MM.1S (cell line): Measurements from ENCODE around the gene RGSL1.

Source experiments
- DNase-seq: peaks from one replicate; pipeline ENCODE4 v3.0.0-alpha.2; 2015
- H2AFZ ChIP-seq: fragments of 300-600 bp; sonication (generic); 2 replicates; pipeline ENCODE4 v1.6.0; 2016; ENCODE audit warnings: antibody characterized with exemption, low read length
- H3F3A ChIP-seq: fragments of 300-600 bp; sonication (generic); 2 replicates; pipeline ENCODE4 v1.6.1; 2016; ENCODE audit warnings: mild to moderate bottlenecking, antibody characterized with exemption, low read length, moderate library complexity, mixed read lengths; ENCODE audit not compliant: insufficient read depth
- H3K27ac ChIP-seq: fragments of 300-600 bp; sonication (generic); 2 replicates; pipeline ENCODE4 v1.5.1; 2016; ENCODE audit warnings: mild to moderate bottlenecking, low read length
- H3K27me3 ChIP-seq: fragments of 300-600 bp; sonication (generic); replicated peaks from 2 replicates; pipeline ENCODE4 v1.6.0; 2016; ENCODE audit warnings: low read length; ENCODE audit not compliant: insufficient read depth
- H3K36me3 ChIP-seq: fragments of 300-600 bp; sonication (generic); replicated peaks from 2 replicates; pipeline ENCODE4 v1.6.1; 2016; ENCODE audit warnings: mild to moderate bottlenecking, low read length, mixed read lengths; ENCODE audit not compliant: insufficient read depth
- H3K4me1 ChIP-seq: fragments of 300-600 bp; sonication (generic); 2 replicates; pipeline ENCODE4 v1.6.1; 2016; ENCODE audit warnings: low read length, mixed read lengths
- H3K4me2 ChIP-seq: fragments of 300-600 bp; sonication (generic); 2 replicates; pipeline ENCODE4 v1.6.0; 2016; ENCODE audit warnings: low read depth, low read length
- H3K4me3 ChIP-seq: fragments of 300-600 bp; sonication (generic); 2 replicates; pipeline ENCODE4 v1.5.1; 2016; ENCODE audit warnings: low read length, mixed read lengths
- H3K79me2 ChIP-seq: fragments of 300-600 bp; sonication (generic); 2 replicates; pipeline ENCODE4 v1.6.1; 2016; ENCODE audit warnings: mixed run types, low read length, mixed read lengths
- H3K9ac ChIP-seq: fragments of 300-600 bp; sonication (generic); 2 replicates; pipeline ENCODE4 v1.6.1; 2016; ENCODE audit warnings: low read length, mixed read lengths
- H3K9me2 ChIP-seq: fragments of 300-600 bp; sonication (generic); replicated peaks from 2 replicates; pipeline ENCODE4 v1.6.1; 2016; ENCODE audit warnings: mild to moderate bottlenecking, low read length, mixed read lengths; ENCODE audit not compliant: insufficient read depth
- H3K9me3 ChIP-seq: fragments of 300-600 bp; sonication (generic); replicated peaks from 2 replicates; pipeline ENCODE4 v1.6.1; 2016; ENCODE audit warnings: mild to moderate bottlenecking, low read length, mixed read lengths; ENCODE audit not compliant: insufficient read depth
- H4K20me1 ChIP-seq: fragments of 300-600 bp; sonication (generic); 2 replicates; pipeline ENCODE4 v1.6.1; 2016; ENCODE audit warnings: mild to moderate bottlenecking, low read length, moderate library complexity, mixed read lengths; ENCODE audit not compliant: insufficient read depth
- EZH2 ChIP-seq: fragments of 300-600 bp; sonication (generic); optimal IDR thresholded peaks from 2 replicates; pipeline ENCODE3; 2017; ENCODE audit warnings: low read depth, mild to moderate bottlenecking, antibody characterized with exemption, low read length, mixed read lengths
- EZH2phosphoT487 ChIP-seq: fragments of 300-600 bp; sonication (generic); IDR thresholded peaks from 2 replicates; pipeline ENCODE4 v1.6.1; 2018; ENCODE audit warnings: antibody characterized with exemption, low read length
- TF ChIP-seq, protein P1 (sequence below): fragments of 300-600 bp; sonication (generic); IDR thresholded peaks from 2 replicates; pipeline ENCODE4 v1.5.1; 2016; ENCODE audit warnings: antibody characterized with exemption, low read length, mixed read lengths

RGSL1 gene

DNA sequence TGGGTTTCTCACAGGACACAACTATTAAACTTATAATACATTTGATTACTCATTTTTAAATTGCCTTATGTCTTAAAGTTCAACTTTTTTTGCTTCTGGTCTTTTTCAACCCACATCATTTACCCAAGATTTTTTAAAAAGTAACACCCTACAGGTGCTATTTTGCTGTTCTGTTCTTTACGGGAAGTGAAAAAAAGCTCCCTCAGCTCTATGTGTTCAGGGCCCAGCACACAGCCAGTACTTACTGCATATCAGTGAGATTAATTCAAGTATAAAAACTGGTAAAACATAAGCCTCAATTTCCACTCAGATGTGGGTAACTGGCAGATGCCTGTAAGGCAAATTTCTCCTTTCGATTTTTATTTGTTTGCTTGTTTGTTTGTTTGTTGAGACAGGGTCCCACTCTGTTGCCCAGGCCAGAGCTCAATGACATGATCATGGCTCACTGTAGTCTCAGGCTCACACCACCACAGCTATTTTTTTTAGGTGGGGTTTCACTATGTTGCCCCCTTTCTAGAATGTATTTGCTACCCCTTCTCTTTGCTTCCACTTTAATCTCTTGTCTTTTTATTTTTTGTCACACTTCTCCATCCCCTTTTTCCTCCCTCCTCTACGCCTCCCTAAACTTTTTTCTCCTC, 118.8 kb downstream of the RGSL1 start:
- Histone ChIP-seq H3K27me3 (no peaks in the 10 kb centered on the region), H3K27ac (no peak overlapping the region), H3K36me3 (no peaks in the 10 kb centered on the region), H3K4me3 (no peak overlapping the region), H3K9me3 (no peaks in the 10 kb centered on the region), H3K9ac (no peak overlapping the region), H3F3A (no peaks in the 10 kb centered on the region), H3K9me2 (no peaks in the 10 kb centered on the region), H3K79me2 (no peaks in the 10 kb centered on the region), H3K4me2 (no peak overlapping the region), H2AFZ (no peak overlapping the region), H4K20me1 (no peaks in the 10 kb centered on the region), H3K4me1 (no peaks in the 10 kb centered on the region)
- DNase-seq, result no peak
- TF ChIP-seq EZH2phosphoT487 (no peak), EZH2 (no peak)
- TF ChIP-seq, protein P1, sequence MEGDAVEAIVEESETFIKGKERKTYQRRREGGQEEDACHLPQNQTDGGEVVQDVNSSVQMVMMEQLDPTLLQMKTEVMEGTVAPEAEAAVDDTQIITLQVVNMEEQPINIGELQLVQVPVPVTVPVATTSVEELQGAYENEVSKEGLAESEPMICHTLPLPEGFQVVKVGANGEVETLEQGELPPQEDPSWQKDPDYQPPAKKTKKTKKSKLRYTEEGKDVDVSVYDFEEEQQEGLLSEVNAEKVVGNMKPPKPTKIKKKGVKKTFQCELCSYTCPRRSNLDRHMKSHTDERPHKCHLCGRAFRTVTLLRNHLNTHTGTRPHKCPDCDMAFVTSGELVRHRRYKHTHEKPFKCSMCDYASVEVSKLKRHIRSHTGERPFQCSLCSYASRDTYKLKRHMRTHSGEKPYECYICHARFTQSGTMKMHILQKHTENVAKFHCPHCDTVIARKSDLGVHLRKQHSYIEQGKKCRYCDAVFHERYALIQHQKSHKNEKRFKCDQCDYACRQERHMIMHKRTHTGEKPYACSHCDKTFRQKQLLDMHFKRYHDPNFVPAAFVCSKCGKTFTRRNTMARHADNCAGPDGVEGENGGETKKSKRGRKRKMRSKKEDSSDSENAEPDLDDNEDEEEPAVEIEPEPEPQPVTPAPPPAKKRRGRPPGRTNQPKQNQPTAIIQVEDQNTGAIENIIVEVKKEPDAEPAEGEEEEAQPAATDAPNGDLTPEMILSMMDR, result no peak

DNA sequence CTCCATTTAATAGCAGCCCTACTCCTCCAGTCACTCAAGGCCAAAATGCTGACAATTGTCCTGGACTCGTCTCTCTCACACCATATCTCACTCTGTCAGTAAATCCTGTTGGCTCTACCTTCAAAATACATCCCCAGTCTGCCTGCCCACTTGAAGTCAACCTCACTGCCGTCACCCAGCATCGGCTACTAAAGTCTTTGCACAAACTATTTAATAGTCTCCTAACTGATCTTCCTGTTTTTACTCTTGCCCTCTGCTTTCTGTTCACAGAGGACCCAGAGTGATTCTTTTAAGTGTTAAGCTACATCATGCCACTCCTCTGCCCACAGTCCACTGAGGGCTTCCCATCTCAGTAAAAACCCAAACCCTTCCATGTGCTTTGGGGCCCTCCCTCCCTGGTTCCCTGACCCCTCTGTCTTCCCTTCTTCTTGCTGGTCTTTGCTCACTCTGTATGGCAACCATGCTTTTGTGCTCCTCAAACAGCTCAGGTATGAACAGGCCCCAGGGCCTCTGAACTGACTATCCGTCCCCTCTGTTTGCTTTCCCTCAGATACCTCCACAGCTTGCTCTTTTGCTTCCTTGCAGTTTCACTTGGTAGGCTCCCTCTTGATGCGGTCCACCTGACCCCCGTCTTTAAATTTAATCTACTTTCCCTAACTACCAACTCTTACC, 120.1 kb downstream of the RGSL1 start:
- no peak overlapping the region for H3K9ac ChIP-seq

DNA sequence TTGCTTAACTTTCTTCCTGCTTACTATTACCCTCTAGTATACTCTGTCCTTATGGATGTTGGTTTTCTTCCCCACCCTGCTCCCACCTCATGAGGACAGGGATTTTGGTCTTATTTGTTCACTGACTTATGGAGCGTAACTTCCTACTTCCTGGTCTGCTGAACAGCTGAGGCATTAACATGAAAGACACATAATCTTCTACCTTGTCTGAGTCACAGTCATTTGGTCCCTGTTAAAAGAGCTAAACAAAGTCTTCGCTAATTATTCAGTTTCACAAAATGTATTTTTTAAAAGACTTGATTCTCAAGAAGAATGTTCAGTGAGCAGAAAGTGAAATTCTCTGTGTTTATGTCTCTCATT, 120.6 kb downstream of the RGSL1 start:
- Histone ChIP-seq H2AFZ (no peak overlapping the region), H3K9me2 (no peaks in the 10 kb centered on the region)

More for the DNA sequence above, 120.1 kb downstream of the RGSL1 start:
- DNase-seq, result no peak
- Histone ChIP-seq H2AFZ (no peak overlapping the region), H3K4me2 (no peak overlapping the region), H3K9me3 (no peaks in the 10 kb centered on the region), H4K20me1 (no peaks in the 10 kb centered on the region), H3K4me3 (no peak overlapping the region), H3K4me1 (no peaks in the 10 kb centered on the region), H3F3A (no peaks in the 10 kb centered on the region), H3K27ac (no peak overlapping the region), H3K9me2 (no peaks in the 10 kb centered on the region), H3K36me3 (no peaks in the 10 kb centered on the region), H3K79me2 (no peaks in the 10 kb centered on the region), H3K27me3 (no peaks in the 10 kb centered on the region)
- TF ChIP-seq EZH2 (no peak), EZH2phosphoT487 (no peak)
- TF ChIP-seq, protein P1, result no peak

More for the DNA sequence above, 120.6 kb downstream of the RGSL1 start:
- no peak for DNase-seq
- Histone ChIP-seq H3K4me2 (no peak overlapping the region), H3K79me2 (no peaks in the 10 kb centered on the region), H3F3A (no peaks in the 10 kb centered on the region), H3K9ac (no peak overlapping the region), H3K27me3 (no peaks in the 10 kb centered on the region), H3K36me3 (no peaks in the 10 kb centered on the region), H3K4me1 (no peaks in the 10 kb centered on the region), H3K9me3 (no peaks in the 10 kb centered on the region), H3K4me3 (no peak overlapping the region), H3K27ac (no peak overlapping the region), H4K20me1 (no peaks in the 10 kb centered on the region)
- TF ChIP-seq EZH2phosphoT487, result no peak
- TF ChIP-seq, protein P1, result no peak
- TF ChIP-seq EZH2, result no peak
